ENCODE measurements around the gene IGSF1.

- TF ChIP-seq MAX (IDR thresholded peaks at IDR 0.05) (no peak), REST (IDR thresholded peaks at IDR 0.05; ENCODE audit: low read depth) (no peak), RAD21 (IDR thresholded peaks at IDR 0.05; ENCODE audit: low read depth) (no peak), EP300 (IDR thresholded peaks at IDR 0.05; ENCODE audit: borderline replicate concordance) (no peak), YY1 (IDR thresholded peaks at IDR 0.05; ENCODE audit: low read depth) (no peak), ZBTB7A (IDR thresholded peaks at IDR 0.05; ENCODE audit: low read depth) (no peak), FOXM1 (IDR thresholded peaks at IDR 0.05; ENCODE audit: borderline replicate concordance, low read depth) (no peak), USF1 (IDR thresholded peaks at IDR 0.05) (no peak), CEBPB (IDR thresholded peaks at IDR 0.05) (no peak), TAF1 (IDR thresholded peaks at IDR 0.05; ENCODE audit: low read depth) (no peak), CREB1 (IDR thresholded peaks at IDR 0.05; ENCODE audit: low read depth) (no peak)
These were observed 421 bp upstream of the IGSF1 start for GRCh38 chrX:131289527-131289926.
